Lower leg skin (tissue), 4 donors: Measurements from ENCODE around the gene ZSWIM8. TPM values are rescaled to one million over a fixed set of nuclear protein-coding genes. Genes with fewer than 3 reads are reported as not detected.

ENCODE experiments used
- DNase-seq, 2 donors: peaks; one replicate each; pipeline ENCODE4 v3.0.0-alpha.2; 2019; ENCODE audit warnings: low spot score in 2 of 2
- H3K4me3 ChIP-seq: fragments of 200-600 bp; sonication (generic); 2 replicates; pipeline ENCODE4 v1.5.1; 2017; ENCODE audit warnings: mild to moderate bottlenecking, low read depth; ENCODE audit not compliant: poor library complexity, severe bottlenecking
- POLR2A ChIP-seq, 2 donors: fragments of 450-650 bp; IDR thresholded peaks; one replicate each; pipeline ENCODE4 v1.6.1; 2016 to 2017; ENCODE audit warnings: antibody characterized with exemption in 2 of 2, mild to moderate bottlenecking in 1 of 2, moderate library complexity in 1 of 2
- WGBS, 2 donors: methylation state at CpG; one replicate each; pipeline ENCODE4 v1.1.5; 2018; 5-methylcytosine and 5-hydroxymethylcytosine counted together
- intact Hi-C: fragments of 100-400 bp; cut with DNase I; formaldehyde crosslinking; loops from one replicate; pipeline ENCODE4 v1.15.0; 2023; ENCODE audit warnings: low total_unique reads
- total RNA-seq, 4 donors: library from RNA; depleted of rRNA; stranded (reverse); fragments of >200 nt; gene quantifications; one replicate each; pipeline ENCODE4 v1.1.0, GENCODE V29; 2016
- TF ChIP-seq, protein P1 (sequence below), 3 donors: fragments of 450-650 bp; IDR thresholded peaks; one replicate each; pipeline ENCODE4 v1.5.1; 2016; ENCODE audit warnings: antibody characterized with exemption in 3 of 3, mild to moderate bottlenecking in 3 of 3, moderate library complexity in 2 of 3

The ZSWIM8 gene
- total RNA-seq, 4 donors from 2014 or later, result 99.0 to 262 (median 108) TPM

DNA sequence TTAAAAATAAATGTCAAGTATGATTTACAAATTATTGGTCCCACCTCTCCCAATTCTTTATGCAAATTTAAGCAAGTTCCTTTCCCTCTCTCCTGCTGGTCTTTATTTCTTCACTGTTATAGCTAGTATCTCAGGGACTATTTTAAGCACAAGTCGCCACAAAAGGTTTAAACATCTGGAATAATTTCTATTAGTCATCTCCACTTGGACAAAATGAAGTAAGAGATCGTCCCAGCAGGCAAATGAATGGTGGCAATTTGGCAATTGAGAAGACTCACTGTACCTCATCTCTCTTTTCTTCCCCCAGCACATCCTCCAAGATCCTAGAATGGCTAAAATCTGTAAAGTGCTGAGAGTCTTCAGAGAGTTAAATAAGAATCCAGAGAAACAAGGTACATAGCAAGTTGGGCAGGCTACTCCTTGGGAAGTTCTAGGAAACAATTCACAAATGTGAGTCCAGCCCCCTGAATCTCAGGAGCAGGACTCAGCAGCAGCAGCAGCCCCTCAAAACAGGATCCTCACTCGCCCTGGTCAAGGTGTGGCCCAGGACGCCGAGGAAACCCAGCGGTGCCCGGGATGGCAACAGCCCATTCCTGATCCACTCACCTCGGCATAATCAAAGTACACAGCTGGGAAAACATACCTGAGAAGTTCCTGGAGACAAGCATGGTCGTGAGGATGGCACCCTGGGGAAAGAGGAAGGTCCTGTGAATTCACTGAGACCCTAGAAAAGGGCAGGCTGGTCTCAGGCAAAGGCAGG lies 56.3 kb downstream of the ZSWIM8 start:
- H3K4me3 ChIP-seq, result no peak overlapping the region
- TF ChIP-seq, protein P1, sequence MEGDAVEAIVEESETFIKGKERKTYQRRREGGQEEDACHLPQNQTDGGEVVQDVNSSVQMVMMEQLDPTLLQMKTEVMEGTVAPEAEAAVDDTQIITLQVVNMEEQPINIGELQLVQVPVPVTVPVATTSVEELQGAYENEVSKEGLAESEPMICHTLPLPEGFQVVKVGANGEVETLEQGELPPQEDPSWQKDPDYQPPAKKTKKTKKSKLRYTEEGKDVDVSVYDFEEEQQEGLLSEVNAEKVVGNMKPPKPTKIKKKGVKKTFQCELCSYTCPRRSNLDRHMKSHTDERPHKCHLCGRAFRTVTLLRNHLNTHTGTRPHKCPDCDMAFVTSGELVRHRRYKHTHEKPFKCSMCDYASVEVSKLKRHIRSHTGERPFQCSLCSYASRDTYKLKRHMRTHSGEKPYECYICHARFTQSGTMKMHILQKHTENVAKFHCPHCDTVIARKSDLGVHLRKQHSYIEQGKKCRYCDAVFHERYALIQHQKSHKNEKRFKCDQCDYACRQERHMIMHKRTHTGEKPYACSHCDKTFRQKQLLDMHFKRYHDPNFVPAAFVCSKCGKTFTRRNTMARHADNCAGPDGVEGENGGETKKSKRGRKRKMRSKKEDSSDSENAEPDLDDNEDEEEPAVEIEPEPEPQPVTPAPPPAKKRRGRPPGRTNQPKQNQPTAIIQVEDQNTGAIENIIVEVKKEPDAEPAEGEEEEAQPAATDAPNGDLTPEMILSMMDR (IDR thresholded peaks at IDR 0.05), result no peak
- TF ChIP-seq POLR2A (IDR thresholded peaks at IDR 0.05), result no peak
- DNase-seq, result no peak
- intact Hi-C loops, result no loop called here
- WGBS, 2 donors, result 82 to 85% methylated on average over 9 of the region's 9 CpGs

DNA sequence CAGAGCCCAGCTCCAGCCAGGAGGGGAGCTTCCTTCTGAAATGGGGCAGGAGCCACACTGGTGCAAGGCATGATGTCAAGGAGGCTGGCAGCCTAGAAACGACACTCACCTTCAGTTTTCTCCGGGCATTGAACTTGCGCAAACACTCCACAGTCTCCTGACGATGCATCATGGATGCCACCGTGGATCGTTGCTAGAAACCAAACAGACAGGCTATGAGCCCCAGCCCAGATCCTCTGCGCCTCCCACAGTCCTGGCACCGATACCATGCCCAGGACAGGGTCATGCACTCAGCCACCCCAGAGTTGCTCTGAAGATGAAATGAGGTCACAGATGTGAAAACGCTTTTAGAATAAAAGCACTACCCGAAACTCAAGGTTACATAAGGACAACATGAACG lies 56.9 kb downstream of the ZSWIM8 start:
- WGBS, 2 donors, result 85 to 90% methylated on average over 11 of the region's 11 CpGs
- intact Hi-C loops, result no loop called here
- no peak for DNase-seq
- no peak for TF ChIP-seq POLR2A (IDR thresholded peaks at IDR 0.05)
- TF ChIP-seq, protein P1 (IDR thresholded peaks at IDR 0.05), result no peak
- no peak overlapping the region for H3K4me3 ChIP-seq

DNA sequence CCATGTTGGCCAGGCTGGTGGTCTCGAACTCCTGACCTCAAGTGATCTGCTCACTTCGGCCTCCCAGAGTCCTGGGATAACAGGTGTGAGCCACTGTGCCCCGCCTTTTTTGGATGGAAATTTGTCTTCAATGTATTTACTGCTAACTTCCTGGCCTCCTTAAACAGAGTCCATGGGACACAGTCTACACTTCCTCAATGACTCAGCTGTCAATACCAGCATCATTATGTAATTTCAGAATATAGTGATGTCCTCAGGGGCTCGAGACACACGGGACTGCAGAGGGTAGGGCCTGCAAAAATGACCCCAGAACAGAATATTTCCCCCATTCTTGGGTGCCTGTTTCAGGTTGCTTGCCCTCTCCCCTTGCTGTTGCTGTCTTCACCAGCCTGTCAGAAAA lies 57.9 kb downstream of the ZSWIM8 start:
- H3K4me3 ChIP-seq, result no peak overlapping the region
- intact Hi-C loops, result no loop called here
- no peak for DNase-seq
- TF ChIP-seq, protein P1 (IDR thresholded peaks at IDR 0.05), result no peak
- TF ChIP-seq POLR2A (IDR thresholded peaks at IDR 0.05), result no peak
- 71 to 74% methylated on average over 5 of the region's 5 CpGs for WGBS, 2 donors

DNA sequence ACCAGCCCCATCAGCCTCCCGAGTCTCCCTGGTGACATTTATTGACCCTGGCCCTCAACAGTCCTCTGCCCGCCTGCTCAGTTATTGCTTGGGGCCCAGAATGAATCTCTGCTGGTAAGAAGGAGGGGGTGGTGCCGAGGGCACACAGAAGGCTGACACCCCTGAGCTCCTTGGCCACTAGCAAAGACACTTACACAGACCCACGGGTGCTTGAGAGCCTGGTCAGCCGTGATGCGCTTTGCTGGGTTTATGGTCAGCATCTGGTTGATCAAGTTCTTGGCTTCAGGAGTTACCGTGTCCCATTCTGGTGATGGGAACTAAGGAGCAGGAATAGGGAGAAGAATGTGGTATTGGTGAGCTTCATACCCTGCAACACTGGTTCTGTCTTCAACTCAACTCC lies 61.6 kb downstream of the ZSWIM8 start:
- intact Hi-C loops, result no loop called here
- WGBS, 2 donors, result 90 to 93% methylated on average over 7 of the region's 7 CpGs
- H3K4me3 ChIP-seq, result no peak overlapping the region
- no peak for TF ChIP-seq POLR2A (IDR thresholded peaks at IDR 0.05)
- TF ChIP-seq, protein P1 (IDR thresholded peaks at IDR 0.05), result no peak
- DNase-seq, result no peak

DNA sequence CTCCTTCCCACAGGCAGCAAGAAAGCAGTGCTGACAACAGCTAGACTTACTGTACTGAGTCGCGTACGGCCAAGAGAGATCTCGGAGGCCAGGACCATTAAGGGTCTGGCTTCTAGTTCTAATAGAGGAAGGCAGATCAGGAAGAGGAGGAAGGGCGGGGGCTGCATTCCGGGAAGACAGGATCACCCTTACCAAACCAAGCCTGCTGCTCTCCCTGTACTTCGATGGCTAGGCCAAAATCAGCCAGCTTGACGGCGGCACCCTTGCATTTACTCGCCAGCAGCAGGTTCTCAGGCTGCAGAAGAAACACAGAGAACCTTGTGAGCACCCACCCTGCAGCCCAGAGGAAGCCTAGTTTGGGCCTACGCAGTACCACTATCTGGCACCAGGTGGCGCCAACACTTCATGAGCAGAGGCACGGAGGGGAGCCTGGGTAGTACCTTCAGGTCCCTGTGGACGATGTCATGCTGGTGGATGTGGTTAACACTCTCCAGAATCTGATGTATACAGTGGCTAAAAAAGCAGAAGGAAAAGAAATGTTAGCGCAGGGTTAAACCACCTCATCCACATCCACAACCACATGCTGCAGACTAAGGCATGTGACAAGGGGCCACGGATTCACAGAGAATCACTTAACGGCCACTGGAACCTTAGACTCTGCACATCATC lies 63.5 kb downstream of the ZSWIM8 start:
- TF ChIP-seq, protein P1 (IDR thresholded peaks at IDR 0.05), result peak in 2 of 3 donors; percentile 69 to 98
- TF ChIP-seq POLR2A (IDR thresholded peaks at IDR 0.05), result no peak
- H3K4me3 ChIP-seq, result no peak overlapping the region
- WGBS, 2 donors, result 38 to 40% methylated on average over 17 of the region's 17 CpGs
- DNase-seq, result peak; percentile 77 to 97
- intact Hi-C loops, result no loop called here
